Brain pericyte (primary cell): ENCODE data around the gene HCN2.

Experiments used
- DNase-seq: peaks from one replicate; pipeline ENCODE4 v3.0.0-alpha.2; 2012; ENCODE audit warnings: low read depth, low spot score

The HCN2 gene

DNA sequence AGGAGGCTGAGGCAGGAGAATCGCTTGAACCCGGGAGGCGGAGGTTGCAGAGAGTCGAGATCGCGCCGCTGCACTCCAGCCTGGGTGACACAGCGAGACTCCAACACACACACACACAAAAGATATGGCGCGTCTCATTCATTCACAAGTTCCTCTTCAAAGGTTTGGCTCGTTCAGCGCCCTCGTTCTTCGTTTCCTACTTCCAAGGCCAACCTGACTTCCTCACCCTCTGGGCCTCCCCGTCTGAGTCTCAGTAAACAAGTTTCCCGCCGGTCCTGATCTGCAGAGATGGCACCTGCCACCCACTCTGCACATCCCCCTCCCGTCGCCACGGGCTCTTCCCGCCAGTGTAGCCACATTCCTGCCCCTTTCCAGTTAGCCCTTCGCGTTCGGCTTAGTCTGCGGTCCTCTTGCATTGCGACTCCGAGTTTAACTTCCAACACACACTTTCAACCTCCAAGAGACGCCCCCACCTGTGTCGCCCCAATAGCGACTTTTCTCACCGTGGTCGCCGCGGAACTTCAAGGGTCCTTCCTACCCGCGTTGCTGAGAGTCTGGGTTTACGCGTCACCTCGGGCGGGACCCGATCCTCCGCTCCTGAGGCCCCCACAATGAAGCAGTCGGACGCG is 18.6 kb upstream of the HCN2 start:
- DNase-seq = no peak

DNA sequence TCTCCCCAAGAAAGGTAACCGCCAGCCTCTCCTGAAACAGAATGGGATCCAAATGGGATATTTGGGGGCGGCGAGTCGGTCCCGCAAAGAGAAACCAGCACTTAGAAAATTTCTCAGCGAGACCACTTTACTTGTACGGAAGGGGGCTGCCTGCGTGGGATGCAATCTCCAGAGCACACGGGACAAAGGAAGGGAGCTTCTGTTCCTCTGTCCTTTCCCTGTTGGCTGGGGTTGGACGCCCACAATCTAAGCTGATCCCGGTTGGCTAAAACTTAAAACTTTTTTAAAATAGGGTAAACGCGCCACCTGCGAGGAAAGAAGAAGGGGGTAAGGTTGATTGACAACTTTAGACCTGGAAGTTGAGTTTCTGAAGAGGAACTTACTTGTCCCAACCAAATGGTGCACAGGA is 18.1 kb upstream of the HCN2 start:
- DNase-seq = no peak

DNA sequence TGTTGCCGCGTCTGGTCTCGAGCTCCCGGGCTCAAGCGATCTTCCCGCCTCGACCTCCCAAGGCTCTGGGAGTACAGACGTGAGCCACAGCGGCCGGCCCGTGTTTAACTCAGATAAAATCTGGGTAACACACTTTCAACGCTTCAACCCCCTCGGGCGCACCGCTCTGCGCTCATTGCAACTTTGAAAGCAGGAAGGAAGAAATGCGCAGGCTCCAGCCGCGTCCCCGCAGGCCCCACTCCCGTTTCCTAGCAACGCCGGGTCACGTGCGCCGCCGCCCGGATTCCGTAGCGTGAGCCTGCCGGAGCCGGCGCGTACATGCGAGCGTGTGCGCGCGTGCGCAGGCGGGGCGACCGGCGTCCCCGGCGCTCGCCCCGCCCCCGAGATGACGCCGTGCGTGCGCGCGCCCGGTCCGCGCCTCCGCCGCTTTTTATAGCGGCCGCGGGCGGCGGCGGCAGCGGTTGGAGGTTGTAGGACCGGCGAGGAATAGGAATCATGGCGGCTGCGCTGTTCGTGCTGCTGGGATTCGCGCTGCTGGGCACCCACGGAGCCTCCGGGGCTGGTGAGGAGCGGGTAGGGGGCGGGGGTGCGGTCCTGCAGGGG is 17.4 kb upstream of the HCN2 start, which contains the start of gene BSG:
BSG (plus strand) TSS at position 457 of the 603 bp plus-strand sequence; CDS start at position 496, 39 bp downstream.
- peak; percentile 92 for DNase-seq

DNA sequence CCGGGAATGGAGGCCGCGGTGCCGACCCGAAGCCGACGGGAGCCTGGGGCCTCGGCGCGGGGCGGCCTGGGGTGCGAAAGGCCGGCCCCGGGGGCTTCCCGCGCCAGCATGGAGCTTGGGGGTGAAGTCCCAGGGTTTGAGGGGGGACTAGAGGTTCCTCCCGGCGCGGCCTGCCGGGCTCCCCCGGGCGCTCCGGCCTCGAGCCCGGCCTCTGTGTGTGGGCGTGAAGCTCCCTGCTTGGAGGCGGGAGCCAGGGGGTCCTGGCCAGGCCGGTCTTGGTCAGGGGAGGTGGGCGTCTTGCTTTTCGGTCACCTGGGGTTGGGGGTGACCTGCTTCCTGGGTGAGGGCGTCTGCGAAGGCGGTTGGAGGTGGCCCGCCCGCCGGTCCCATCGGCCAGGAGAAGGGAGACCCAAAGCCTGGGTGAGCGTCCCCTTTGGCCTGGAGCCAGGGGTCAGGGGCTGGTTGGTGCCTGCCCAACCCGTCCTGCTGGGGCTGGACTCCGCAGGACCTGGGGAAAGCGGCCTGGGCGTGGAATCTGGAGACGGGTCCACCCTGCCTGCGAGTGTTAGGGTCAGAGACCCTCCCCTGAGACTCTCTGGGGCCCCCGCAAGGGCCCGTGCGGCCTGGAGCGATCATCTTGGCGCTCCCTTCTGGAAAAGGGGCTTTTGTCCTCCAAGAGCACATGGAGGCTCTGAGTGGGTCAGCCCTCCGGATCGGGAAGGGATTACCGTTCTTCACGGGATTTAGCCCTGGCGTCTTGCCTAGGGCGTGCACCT is 16.8 kb upstream of the HCN2 start:
- DNase-seq = no peak

DNA sequence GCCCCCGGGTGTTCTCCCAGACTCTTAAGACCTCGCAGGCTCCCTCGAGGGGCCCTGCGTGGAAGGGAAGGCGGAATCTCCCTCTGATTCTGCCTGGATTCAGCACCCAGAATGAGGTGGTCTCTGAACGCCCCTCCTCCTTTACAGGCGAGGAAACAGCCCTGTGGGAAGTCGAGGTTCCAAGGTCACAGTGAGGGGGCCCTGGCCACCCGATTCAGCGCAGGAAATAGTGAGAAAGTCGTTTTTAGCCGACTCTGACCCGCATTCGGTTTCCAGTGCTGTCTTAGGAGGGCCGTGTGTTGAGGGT is 16.2 kb upstream of the HCN2 start:
- DNase-seq = no peak

DNA sequence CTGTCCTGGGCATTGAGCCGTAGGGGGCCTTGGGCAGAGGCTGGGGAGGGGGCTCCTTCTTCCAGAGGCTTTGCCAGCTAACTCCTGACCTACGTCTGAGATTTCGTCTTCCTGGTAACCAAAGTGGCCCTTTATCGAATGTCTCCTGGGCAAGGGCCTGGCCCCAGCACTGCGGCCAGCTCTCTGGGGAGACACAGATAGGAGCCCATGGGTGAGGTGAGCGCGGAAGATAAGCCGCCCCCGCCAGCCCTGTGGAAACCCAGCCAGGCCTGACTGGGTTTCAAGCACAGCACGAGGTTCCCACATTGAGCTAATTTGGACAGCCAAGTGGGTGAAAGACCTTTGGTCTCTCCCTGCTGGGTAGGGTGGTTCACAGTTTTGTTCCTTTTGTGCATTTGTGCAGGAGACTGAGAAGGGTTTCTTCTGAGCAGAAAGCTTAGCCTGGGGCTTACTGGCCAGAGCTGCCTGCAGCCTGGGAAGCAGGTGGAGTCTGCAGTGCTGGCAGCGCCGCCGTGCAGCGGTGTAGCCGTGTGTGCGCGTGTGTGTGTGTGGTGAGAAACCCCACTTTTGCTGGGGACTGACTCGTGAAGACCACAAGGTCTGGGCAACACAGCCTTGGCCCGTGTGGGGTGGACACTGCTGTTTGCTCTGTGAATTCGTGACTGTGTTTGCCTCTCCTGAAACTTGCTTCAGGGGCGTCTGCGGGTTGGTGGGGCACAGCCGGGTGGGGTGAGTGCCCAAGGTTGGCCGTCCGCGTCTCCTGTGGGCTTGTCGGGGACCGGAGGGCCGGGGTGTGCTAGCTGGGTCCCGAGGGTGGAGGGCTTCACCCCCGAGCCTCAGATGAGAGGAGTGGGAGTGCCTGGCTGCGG is 14.8 kb upstream of the HCN2 start:
- DNase-seq = no peak

DNA sequence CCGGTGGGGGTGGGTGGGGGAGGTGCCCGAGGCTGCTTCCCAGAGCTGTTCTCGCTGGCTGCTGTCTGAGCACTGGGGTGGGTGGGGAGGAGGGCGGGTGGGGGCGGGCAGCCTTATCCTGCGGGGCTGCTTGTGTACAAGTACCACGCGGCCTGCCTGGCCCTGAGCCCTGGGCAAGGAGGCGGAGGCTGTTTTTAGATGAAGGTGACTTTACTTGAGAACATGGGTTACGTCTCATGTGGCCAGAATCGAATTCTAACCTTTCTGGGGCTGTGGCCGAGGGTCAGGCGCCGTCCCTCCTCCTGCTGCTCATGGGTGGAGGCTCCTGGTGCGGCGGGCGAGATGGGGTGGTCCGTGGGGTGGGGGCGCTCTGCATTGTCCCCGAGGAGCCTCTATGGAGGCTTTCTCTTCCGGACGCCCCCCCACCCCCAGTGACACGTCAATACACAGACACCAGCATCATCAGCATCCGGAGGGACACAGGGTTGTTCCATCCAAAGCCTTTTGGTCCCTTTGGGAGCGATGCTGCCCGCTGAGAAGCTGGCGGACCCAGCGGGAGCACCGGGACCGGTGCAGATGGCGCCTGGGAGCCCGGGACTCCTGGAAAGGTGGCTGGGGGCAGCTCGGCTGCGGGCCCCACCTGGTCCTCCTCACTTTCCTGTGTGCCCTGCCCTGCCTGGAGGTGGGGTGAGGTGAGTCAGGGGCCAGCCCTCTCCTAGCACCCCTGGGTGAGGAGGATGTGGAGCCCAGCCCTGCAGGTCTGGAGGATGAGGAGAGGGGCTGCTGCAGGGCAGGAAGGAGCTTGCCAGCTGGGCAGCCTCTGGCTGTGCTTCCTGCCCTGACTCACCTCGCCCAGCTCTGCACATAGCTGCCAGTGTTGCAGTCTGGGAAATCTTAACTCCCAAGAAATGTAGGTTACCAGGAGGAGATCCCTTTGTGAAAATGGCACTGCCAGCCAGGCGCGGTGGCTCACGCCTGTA is 13.9 kb upstream of the HCN2 start:
- no peak for DNase-seq

DNA sequence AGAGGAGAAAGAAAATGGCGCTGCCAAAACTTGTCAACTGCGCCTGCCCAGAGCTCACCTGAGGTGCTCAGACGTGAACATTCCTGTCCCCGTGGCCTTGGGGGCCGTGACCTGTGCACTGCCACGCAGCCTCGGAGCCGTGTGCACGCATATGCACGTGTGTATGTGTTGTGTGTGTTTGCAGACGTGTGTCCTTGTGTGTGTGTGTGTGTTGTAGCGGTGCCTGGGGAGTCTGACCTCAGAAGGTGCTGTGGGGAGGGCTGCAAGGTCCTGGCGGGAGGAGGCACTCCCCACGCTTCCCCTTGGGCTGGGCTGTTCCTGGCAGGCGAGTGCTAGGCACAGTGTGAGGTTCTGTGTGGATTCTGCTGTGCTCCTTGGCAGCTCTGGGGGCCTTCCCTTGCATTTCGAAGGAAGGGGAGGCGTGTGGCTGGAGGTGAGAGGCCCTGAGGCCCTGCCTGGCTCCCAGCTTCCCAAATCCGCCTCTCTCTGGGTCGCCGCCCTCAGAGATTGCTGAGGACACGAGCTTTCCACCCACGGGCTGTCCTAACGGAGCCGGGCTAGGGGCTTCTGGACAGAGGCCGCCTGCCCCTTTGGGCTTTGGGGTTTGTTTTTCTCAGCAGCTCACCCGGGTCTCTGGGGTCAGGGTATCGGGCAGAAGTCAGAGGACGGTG is 12.8 kb upstream of the HCN2 start:
- no peak for DNase-seq

DNA sequence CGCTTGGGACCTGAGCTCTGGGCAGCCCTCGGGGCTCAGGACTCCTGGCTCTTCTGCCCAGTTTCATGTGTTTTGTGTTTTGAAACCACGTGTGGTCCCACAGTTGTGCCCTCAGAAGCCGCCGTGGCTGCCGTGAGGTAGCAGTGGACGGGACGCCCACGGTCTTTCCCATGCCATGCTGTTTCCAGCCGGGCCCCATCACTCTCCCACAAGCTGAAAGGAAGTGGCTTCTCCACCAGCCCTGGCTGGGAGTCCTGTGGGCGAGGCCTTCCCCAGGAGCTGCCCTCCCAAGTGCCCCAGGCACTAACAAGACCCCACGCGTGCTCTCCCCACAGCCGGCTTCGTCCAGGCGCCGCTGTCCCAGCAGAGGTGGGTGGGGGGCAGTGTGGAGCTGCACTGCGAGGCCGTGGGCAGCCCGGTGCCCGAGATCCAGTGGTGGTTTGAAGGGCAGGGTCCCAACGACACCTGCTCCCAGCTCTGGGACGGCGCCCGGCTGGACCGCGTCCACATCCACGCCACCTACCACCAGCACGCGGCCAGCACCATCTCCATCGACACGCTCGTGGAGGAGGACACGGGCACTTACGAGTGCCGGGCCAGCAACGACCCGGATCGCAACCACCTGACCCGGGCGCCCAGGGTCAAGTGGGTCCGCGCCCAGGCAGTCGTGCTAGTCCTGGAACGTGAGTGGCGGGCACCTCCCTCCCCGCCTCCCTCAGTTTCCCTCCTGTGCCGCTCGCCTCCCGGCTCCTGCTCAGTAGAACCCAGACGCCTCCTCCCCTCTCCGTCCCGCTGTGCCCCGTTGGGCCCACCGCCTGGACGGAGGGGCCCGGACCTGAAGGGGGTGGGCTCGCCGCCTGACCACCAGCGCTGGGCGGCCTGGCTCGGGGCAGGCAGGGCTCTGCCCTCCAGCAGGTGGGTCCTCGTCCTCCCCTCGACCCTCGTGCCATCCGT is 12.0 kb upstream of the HCN2 start:
- DNase-seq = no peak

DNA sequence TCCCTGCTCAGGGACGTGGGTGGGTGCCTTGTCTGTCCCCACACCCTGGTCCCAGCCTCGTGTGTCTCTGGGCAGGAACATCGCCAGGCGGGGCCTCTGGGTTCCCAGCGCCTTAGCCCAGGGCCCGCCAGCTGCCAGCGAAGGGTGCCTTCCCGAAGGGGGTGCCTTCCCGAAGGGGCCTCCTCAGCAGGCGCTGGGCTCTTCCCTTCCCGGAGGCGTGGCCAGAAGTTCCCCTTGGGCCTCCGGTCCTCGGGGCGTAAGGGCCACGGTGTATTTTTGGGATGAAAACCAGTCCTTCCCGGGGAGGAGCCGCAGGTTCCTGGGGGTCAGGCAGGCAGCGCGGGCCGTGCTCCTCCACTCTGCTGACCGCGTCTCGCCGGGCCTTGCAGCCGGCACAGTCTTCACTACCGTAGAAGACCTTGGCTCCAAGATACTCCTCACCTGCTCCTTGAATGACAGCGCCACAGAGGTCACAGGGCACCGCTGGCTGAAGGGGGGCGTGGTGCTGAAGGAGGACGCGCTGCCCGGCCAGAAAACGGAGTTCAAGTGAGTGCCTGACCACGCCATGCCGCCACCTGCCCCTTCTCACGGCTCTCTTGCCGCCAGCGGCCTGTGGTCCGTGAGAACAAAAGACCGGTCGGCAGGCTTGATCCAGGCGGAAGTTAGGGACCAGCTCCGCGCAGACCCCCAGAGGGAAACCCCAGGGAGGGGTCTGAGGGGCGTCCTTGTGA is 10.4 kb upstream of the HCN2 start:
- no peak for DNase-seq

DNA sequence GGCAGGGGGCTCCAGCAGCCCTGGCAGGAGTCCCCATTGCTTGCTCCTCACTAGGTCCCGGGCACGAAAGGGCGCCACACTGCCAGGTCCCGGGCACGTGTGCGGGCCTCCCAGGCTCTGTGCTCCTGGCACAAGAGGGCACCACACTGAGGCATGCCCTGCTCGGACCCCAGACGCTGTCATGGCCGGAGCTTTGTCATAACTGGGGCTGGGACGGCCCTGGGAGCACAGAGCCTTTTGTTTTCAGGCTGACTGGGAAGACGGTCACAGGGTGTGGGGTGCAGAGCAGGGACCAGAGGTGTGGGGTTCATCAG is 9.9 kb upstream of the HCN2 start:
- no peak for DNase-seq

DNA sequence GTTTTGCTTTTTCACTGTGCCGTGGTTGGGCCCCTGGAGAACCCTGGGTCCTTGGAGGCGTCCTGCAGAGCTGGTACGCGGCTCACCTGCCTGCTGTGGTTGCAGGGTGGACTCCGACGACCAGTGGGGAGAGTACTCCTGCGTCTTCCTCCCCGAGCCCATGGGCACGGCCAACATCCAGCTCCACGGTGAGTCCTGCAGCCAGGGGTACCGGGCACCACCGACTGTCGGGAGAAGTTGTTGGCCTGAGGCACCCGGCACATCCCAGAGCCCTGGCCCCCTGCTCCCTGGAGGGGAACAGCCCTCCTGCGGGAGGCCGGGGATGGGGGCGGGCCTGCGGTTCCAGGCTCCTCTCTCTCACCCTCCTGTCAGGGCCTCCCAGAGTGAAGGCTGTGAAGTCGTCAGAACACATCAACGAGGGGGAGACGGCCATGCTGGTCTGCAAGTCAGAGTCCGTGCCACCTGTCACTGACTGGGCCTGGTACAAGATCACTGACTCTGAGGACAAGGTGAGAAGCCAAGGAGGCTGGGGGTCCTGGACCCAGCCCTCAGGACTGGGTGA is 9.3 kb upstream of the HCN2 start:
- no peak for DNase-seq

DNA sequence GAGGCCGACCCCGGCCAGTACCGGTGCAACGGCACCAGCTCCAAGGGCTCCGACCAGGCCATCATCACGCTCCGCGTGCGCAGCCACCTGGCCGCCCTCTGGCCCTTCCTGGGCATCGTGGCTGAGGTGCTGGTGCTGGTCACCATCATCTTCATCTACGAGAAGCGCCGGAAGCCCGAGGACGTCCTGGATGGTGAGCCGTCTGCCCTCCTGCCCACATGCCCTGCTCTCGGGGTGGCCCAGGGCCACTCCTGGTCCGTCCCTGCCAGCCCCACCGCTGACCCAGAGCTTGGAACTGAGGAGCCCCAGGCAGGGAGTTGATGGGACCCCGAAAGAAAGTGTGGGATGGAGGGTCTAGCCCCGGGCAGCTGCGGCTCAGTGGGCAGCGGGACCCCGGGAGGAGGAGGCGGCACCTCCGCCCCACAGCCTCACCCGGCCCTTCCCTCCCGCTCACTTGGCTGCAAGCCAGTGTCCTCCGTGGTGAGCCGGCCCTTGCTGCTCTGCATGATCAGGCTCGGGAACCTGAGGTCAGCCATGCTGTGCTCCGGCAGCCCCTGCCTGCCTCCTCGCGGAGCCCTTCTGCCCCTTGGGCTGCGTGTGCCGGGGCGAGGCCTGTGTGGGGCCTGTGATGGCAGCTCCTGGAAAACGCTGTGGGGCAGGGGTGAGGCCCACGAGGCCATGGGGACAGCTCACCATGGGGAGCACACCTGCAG is 8.1 kb upstream of the HCN2 start:
- no peak for DNase-seq

DNA sequence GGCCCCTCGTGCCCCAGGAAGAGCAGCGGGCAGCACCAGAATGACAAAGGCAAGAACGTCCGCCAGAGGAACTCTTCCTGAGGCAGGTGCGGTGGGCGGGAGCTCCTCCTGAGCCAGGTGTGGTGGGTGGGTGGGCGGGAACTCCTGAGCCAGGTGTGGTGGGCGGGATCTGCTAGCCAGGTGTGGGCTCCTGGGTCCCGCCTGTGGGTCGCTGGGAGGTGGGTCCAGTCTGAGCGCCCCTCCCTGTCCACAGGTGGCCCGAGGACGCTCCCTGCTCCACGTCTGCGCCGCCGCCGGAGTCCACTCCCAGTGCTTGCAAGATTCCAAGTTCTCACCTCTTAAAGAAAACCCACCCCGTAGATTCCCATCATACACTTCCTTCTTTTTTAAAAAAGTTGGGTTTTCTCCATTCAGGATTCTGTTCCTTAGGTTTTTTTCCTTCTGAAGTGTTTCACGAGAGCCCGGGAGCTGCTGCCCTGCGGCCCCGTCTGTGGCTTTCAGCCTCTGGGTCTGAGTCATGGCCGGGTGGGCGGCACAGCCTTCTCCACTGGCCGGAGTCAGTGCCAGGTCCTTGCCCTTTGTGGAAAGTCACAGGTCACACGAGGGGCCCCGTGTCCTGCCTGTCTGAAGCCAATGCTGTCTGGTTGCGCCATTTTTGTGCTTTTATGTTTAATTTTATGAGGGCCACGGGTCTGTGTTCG is 7.0 kb upstream of the HCN2 start:
- no peak for DNase-seq

DNA sequence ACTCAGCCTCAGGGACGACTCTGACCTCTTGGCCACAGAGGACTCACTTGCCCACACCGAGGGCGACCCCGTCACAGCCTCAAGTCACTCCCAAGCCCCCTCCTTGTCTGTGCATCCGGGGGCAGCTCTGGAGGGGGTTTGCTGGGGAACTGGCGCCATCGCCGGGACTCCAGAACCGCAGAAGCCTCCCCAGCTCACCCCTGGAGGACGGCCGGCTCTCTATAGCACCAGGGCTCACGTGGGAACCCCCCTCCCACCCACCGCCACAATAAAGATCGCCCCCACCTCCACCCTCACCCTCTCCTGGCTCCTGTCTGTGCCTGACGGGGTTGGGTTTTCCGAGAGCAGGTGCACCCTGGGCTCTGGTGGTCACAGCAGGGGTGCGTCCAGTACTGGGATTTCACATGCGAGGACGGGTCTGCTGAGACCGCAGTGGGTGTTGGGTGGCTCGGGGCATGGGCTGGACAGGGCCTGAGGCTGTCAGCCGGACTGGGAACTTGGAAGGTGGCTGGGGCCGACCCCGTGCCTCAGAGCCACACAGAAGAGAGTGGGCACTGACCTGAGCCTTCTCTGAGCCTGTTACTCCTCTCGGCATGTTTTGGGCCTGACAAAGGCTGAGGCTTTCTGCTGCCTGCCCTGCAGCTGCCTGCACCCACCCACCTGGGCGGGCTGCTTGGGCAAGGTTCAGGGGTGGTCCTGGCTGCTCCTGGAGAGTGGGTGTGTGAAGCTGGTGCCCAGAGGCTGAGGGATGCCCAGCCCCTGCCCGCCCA is 6.3 kb upstream of the HCN2 start:
- DNase-seq = no peak

DNA sequence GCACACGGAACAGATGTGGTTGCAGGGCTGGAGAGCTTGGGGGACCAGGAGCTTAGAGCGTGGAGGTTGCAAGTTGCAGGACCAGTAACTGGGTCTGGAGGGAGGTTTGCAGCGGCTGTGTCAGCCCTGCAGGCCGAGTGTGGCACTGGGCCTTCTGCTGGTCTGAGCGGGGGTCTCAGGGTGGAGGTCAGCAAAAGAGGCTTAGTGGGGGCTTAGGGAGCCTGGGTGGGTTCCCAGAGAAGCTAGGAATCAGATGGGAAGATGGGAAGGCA is 5.8 kb upstream of the HCN2 start:
- DNase-seq = no peak
